ENCODE data around the gene FOXD4L6.
"Not testable (repeated sequence)": the region's sequence is repeated elsewhere in the genome, so short reads cannot be mapped to it uniquely, and the experiment has no call there.

The FOXD4L6 gene

GRCh38 chr9:41098759-41099158 lies 29.7 kb downstream of the FOXD4L6 start:
- not testable (repeated sequence) for DNase-seq (ENCODE audit: low read depth)

- not testable (repeated sequence) for DNase-seq (ENCODE audit: low read depth)
Observed at GRCh38 chr9:41095060-41095459, 33.4 kb downstream of the FOXD4L6 start.

DNA sequence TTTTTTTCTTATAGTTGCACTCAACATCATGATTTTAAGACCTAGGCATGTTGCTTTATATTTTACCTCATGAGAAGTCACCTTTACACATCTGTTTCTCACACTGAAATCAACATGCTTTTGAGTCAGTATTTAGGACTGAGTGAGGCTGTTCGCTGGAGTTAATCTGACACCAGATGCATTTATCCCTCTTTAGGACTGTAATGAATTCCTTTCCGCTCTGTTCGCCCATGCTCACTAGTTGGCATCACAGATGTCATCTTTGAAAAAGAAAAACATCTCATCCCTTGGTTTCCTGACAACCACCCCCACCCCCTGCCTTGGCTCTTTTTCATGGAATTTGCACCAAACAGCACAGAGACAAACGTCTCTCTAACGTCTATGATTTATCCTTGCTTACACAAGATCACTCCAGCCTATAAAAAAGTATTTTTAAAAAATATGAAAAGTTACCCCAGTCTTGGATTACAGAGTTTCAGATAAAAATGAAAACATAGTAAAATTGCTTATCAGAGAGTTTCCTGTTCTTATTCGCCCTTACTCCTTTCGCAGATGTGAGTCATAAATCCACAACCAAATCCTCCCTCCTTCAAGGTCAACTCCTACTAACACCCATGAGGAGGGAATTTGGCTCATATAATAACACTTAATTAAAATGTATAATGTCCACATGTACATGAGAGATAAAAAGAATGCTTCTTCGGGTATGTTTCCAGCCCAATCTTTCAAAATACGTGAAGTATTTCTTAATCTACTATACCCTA lies 34.3 kb downstream of the FOXD4L6 start:
- DNase-seq (ENCODE audit: low read depth): not testable (repeated sequence)

- not testable (repeated sequence) for DNase-seq (ENCODE audit: low read depth)
Observed at GRCh38 chr9:41090922-41091321, 37.6 kb downstream of the FOXD4L6 start.

DNA sequence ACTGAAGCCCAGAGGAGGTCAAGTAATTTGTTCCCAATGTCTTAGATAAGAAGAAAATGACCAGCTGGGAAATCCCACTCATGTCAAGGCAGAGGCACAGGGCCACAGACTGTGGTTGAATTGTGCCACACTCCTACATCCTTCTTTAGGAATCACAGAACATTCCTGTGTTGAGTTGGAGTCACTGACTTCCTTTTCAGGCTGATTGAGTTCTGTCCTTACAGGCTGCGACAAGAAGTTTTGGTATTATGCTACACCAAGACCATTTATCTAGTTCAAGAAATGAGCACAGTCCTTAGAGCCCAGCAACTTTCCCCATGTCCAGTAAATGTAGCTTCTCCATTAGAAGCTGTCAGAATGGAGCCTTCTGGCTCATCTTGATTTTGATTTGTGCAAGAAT lies 38.1 kb downstream of the FOXD4L6 start:
- not testable (repeated sequence) for DNase-seq (ENCODE audit: low read depth)

- DNase-seq (ENCODE audit: low read depth): not testable (repeated sequence)
Observed at GRCh38 chr9:41088450-41089059, 39.9 kb downstream of the FOXD4L6 start.

DNA sequence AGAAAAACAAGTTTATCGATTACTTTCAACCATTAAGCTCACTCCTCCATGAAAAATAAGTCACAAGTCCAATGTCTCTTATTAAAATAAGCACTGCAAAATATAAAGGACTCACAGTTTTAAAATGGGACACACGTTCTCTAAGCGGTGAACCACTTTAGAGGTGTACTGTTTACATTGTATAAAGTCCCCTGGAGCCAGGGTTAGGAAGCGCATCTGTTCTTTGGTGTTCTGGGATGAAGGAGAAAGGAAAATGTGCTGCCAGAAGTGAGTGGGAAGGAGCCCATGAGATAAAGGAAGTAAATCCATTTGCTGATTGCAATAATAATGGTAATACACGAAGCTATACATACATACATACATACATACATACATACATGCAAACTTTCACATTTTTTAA lies 40.6 kb downstream of the FOXD4L6 start:
- not testable (repeated sequence) for DNase-seq (ENCODE audit: low read depth)

- not testable (repeated sequence) for DNase-seq (ENCODE audit: low read depth)
Observed at GRCh38 chr9:41087157-41087780, 41.2 kb downstream of the FOXD4L6 start.

- DNase-seq (ENCODE audit: low read depth): not testable (repeated sequence)
Observed at GRCh38 chr9:41086685-41087084, 41.8 kb downstream of the FOXD4L6 start.

DNA sequence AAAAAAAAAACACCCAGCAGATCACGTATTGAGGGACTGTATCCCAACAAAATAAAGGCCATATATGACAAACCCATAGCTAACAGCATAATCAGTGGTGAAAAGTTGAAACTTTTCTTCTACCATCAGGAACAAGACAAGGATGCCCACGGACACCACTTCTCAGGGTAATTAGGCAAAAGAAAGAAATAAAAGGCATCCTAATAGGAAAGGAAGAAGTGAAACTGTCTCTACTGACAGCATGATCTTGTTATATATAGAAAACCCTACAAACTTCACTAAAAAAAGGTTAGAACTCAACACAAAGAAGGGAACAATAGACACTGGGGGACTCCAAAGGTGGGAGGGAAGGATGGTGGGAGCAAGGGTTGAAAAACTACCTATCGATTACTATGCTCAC lies 42.3 kb downstream of the FOXD4L6 start:
- not testable (repeated sequence) for DNase-seq (ENCODE audit: low read depth)

- not testable (repeated sequence) for DNase-seq (ENCODE audit: low read depth)
Observed at GRCh38 chr9:41082358-41082757, 46.1 kb downstream of the FOXD4L6 start.

DNA sequence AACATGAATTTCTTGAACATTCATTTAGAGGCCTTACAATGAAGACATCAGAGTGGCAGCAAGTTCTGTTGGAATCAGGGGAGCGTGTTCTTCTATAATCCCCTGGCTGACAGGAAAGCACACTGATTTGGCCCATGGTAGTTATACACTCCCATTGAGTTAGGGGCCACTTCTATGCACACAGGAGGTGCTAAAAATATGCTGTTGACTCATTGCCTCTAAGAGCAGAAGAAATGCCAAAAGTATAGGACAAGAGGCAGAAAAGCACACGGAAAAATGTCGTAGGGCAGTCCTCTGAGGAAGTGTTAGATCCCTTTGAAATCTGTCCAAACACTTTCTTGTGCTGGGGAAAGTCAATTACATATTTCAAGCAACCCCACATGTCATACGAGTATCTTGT lies 49.0 kb downstream of the FOXD4L6 start:
- DNase-seq (ENCODE audit: low read depth): not testable (repeated sequence)

GRCh38 chr9:41077586-41077985 lies 50.9 kb downstream of the FOXD4L6 start:
- not testable (repeated sequence) for DNase-seq (ENCODE audit: low read depth)

All from stimulated activated CD8-positive, alpha-beta memory T cell treated with anti-CD3 and anti-CD28 coated beads, Interleukin-12 subunit alpha, Interleukin-12 subunit beta, amount 100 ng/mL, for 4 hours (primary cell).